Lower leg skin (tissue), 3 donors: Measurements from ENCODE around the gene TATDN2.

Source experiments
- CTCF ChIP-seq, 3 donors: fragments of 450-650 bp; IDR thresholded peaks; one replicate each; pipeline ENCODE4 v1.5.1; 2016; ENCODE audit warnings: antibody characterized with exemption in 3 of 3, mild to moderate bottlenecking in 3 of 3, moderate library complexity in 2 of 3
- POLR2A ChIP-seq, 2 donors: fragments of 450-650 bp; IDR thresholded peaks; one replicate each; pipeline ENCODE4 v1.6.1; 2016 to 2017; ENCODE audit warnings: antibody characterized with exemption in 2 of 2, mild to moderate bottlenecking in 1 of 2, moderate library complexity in 1 of 2

- no peak for TF ChIP-seq CTCF (IDR thresholded peaks at IDR 0.05)
- no peak for TF ChIP-seq POLR2A (IDR thresholded peaks at IDR 0.05)
Measured at GRCh38 chr3:10198761-10199649, 49.3 kb upstream of the TATDN2 start.
